COLO668 (cell line): Measurements from ENCODE around the gene CRYBG1.

ENCODE experiments used
- DNase-seq: peaks from one replicate; lab custom pipeline; 2025; ENCODE audit not compliant: unreplicated experiment; lab: John Stamatoyannopoulos, UW

Gene CRYBG1

DNA sequence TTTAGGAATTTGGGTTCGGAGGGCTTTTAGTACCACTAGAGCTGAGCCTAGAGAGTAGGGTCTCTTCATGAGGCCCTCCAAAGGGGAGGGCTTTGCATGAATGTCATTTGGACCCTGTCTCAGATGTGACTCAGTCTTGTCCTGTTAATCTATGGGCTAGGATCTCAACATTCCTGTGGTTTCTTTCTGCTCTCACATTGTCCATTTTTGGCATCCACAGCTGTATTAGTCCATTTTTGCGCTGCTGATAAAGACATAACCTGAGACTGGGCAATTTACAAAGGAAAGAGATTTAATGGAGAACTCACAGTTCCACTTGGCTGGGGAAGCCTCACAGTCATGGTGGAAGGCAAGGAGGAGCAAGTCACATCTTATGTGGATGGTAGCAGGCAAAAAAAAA lies 61.0 kb downstream of the CRYBG1 start:
- no peak for DNase-seq

DNA sequence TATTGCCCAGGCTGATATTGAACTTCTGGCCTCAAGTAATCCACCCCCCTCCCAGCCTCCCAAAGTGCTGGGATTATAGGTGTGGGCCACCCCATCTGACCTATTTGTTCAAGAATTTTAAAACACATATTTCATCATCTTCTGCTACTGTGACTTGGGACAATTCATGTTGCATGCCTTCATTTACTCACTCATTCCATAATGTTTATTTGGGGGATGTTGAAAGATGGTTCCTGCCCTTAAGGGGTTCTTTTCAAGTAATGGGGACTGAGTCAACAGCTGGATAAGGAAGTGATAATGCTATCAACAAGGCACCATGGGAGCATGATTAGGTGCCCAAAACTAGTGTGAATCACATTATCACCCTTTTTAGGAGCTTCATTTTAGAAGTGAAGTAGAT lies 62.0 kb downstream of the CRYBG1 start:
- no peak for DNase-seq

DNA sequence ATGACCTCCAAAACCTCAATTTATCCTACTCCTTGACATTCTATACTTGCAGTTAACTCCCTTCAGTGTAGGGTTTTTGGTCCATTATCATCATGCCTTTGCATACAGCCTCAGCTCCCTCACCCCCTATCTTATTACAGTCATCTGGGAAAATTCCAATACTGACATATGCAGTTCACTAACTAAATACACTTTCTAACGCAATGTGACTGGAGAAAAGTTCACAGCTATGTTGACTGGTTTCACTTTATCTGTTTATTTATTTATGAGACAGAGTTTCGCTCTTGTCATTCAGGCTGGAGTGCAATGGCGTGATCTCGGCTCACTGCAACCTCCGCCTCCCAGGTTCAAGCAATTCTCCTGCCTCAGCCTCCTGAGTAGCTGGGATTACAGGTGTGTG lies 64.9 kb downstream of the CRYBG1 start:
- no peak for DNase-seq

DNA sequence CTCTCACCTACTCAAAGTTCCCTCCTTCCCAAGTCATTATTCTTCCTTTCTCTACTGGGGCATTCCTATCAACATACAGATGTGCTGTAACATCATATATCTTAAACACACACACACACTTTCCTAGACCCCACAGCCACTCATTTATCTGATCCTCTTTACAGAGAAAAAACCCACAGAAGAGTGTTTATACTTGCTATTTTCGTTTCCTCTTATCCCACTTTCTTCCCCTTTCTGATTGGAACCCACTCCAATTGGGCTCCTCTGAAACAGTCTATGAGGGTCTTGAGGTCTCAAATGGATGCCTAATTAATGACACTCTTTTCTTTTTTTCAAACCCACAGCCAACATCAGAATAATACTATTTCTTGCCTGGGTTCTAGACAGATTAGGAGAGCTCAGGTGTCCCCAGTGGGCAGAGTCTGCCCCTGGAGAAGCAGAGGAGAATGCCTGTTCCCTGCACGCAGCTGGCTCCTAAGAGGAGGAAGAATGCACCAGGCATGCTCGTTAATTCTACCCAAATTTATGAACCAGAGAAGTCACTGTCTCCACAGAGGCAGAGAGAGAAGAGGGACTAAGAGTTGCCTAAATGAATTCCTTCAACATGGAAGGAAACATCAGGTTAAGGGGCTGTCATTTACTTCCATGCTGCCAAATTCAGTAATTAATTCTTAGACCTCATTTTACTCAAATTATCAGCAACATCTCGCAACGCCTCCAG lies 65.9 kb downstream of the CRYBG1 start:
- DNase-seq: no peak

DNA sequence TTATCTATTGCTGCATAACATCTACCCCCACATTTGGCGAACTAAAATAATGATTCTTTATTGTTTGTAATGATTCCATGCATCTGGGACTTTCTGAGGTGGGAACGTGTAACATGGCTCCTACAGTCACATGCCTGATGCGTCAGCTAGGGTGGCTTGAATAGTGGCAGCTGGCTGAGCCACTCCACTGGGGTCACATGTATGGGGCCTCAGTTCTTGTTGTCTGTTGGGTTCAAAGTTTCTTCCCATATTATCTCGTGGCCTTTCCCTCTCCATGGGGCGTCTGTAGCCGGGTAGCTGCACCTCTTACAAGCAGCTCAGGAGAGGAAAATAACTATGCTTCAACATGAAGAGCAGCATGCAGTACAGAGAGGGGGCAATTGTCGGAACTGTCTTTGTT lies 69.9 kb downstream of the CRYBG1 start:
- DNase-seq: no peak

DNA sequence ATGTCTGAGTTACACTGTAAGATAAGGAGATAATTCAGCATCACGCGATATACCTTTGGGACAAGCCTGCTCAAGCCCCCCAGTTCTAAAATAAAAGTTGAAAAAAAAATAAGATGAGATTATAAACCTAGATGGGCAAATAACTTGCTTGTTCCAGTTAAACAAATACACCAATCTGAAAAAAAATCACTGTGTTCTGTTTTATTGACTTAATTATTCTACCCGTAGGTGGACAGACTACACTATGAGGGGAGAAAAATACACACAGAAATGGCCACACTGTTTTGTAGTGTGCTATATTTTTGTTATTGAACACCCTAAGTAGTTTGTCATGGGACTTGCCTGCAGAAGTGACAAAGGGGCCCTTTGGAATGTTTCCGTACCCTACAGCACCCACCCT lies 70.9 kb downstream of the CRYBG1 start:
- DNase-seq: no peak

DNA sequence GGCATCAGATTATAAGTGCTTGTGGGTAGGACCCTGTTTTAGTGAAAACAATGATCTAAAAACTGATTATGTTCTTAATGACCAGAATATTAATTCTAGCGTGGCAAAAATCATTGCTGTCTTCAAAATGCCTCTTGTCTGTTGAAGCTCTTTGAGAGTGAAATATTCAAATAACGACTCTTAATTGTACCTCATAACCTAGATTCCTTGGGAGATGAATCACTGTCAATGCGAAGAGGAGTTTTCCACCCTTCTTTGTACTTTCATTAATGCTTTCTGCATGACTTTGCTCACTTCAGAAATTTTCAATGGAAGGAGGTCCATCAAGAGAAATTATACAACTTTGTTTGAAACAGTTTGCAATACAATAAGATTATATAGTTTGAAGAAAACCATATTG lies 71.5 kb downstream of the CRYBG1 start:
- no peak for DNase-seq

DNA sequence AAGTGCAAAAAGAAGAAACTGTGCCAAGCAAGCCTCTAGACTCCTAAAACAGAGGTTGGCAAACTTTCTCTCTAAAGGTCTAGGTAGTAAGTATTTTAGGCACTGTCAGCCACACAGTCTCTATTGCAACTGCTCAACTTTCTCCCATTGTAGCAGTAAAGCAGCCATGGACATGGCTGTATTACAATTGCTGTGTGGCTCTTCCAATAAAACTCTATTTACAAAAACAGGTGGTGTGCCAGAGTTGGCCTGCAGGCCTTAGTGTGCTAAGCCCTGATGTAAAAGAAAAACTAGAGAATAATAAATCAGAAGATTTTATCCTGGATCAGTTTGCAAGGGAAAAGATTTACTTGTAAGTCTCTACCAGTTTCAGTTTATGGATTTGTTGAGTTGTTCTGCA lies 74.0 kb downstream of the CRYBG1 start:
- DNase-seq: no peak

DNA sequence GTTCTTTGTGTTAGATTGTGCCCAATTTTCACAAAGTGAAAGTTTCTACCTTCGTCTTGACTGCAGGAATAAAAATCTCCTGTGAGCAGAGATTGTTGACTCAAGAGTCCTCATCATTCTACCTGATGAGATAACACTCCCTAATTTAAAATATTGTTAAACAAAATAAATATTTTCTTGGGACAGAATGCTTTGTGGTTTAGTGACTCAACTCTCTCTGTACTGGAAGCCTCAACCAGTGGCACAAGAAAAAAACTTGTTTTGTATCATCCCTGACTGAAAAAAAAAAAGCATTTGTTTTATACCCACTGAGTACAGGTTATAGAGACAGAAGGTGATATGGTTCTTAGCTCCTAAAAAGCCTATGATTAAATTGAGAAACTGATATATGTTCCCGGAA lies 78.9 kb downstream of the CRYBG1 start:
- no peak for DNase-seq

DNA sequence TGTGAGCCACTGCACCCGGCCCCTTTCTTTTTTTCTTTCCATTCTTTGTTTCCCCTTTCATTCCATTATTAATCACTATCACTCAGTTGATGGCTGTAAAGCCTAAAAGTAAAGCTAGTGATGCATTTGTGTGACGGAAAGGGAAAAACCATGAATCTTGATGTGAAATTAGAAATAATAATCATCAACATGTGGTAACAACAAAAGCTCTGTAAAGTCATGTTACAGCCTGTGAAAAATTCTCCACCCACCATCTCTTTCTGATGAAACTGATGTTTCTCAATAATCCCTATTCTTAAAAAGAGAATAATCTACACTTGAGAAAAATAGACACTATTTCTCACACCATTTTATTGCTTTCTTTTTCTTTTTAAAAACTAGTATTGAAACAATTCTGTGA lies 80.0 kb downstream of the CRYBG1 start:
- DNase-seq: no peak

DNA sequence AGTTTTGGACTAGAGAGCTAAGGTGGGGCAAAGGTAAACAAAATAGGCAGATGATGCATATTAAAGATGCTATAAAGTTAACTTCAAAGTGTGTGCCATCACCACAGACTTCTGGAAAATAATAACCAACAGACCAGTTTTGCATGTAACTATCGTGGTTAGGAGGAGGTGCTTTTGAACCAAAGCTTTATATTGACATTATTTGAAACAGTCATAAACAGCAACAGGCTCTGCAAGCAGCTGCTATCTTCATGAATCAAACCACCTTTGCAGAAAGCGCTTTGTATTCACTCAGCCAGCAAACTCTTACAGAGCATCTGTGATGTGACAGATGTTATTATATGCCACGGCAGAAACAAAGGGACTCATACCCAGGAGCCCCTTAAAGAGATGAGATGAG lies 81.9 kb downstream of the CRYBG1 start:
- no peak for DNase-seq

DNA sequence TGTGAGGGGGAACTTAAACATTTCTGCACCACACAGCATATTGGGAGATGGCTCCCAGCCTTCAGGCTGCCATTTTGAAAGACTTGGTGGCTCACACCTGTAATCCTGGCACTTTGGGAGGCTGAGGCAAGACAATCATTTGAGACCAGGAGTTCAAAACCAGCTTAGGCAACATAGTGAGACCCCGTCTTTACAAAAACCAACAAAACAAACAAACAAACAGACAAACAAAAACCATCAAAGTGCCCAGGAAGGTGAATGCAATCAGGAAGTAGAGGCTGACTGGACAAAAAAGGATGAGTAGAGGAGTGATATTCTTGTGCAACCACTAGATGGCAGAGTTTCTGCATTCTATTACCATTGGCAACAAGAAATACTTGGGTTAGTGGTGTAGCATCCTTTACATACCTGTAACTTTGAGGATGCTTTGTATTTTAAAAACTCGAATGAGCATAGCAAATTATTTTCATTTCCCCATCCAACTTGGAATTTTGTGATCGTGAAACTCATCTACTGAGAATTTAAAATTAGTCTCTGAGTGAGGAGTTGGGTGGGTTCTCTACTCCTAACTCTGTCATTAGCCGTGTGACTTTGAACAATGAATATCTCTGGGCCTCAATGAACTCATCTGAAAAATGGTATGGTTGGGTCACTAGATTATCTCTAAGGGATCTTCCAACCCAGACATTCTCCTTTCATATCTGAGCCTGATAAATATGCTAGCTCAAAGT lies 84.4 kb downstream of the CRYBG1 start:
- DNase-seq: peak; percentile 4

DNA sequence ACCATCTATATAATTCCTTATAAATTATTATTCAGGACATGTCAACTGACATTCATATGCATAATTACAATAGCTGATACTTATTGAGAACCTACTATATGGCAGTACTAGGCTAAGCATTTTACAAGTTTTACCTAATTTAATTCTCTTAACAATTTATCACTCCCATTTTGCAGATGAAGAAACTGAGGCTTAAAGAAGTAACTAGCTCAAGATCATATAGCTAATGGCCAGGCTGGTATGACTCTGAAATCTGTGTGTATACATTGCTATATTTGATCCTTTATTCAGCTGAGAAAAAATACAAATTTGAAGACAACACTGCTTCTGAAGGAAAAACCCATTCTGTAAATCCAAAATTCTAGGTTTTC lies 85.0 kb downstream of the CRYBG1 start:
- no peak for DNase-seq

DNA sequence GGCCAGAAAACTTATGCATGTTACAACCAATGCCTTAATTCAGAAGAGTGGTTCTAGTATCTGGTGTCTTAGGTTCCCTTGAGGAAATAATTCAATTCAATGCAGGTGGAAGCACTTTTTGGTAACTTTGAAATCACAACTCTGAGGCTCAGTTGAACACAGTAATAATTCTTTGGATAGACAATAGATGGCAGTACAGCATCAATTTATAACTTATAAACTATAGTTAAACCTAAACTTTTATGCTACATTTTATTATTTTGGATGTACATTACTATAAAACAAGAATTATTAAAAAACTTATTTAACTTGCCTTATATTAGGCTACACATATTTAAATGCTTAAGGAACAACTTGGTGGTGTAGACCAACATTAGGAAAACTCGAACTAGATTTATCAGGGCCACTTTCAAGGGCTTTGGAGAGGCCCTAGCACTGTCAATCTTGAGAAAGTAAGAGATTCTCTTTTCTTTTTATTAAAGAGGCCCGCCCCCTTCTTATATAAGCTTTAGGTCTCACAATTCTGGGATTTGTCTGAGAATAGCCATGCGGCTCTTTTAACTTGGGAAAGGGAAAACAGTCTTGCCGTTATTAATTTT lies 85.9 kb downstream of the CRYBG1 start:
- no peak for DNase-seq

DNA sequence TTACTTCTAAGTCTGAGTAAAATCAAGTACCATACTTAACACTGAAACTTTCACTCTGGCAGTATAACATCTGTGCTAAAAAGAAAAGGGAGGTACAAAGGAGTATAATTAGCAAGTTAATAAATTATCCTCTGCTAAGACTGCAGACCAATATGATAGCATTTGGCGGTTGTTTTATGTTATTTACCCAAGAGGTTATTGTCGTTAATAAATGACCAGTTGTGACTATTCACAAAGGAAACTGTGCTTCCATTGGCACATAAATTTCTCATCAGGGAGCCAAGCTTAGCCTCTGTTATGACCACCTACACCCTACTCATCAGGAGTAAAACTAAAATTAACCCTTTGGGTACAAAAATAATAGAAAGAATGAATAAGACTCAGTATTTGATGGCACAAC lies 86.5 kb downstream of the CRYBG1 start:
- DNase-seq: no peak

DNA sequence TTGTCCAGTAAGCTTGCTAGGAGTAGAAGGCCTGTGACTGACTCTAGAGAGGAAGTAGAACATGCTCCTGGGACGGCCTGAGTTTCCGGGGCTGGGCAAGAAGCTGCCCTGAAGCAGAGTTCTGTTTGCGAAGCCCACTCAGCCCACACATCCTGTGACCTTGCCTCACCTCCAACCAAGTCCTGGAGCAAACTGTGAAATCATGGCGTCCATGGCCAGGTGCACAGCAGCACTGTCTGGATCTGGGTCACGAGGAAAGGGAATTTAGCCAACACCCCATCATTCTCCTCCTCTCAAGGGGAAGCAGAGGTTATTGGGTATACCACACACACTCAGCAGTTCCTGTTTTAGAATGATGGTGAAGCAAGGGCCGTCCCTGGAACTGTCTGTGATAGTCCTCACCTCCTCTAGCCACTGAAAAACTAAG lies 87.5 kb downstream of the CRYBG1 start:
- no peak for DNase-seq

DNA sequence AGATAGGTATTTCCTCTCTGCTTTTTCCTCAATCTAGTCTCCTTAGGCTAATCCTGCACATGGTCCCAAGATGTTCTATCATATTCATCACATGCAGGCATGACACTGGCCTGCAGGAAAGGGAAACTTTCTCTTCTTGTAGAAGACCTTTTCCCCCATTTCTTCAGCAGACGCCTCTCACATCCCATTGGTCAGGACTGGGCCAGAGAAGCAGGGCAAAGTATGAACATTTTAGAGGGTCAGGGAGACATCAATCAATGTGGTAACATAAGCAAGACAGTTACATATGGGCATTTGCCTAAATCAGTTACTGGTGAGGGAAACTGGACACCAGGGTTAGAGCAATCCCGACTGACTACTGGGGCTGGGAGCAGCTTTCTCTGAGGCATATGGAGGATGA lies 90.1 kb downstream of the CRYBG1 start:
- no peak for DNase-seq

DNA sequence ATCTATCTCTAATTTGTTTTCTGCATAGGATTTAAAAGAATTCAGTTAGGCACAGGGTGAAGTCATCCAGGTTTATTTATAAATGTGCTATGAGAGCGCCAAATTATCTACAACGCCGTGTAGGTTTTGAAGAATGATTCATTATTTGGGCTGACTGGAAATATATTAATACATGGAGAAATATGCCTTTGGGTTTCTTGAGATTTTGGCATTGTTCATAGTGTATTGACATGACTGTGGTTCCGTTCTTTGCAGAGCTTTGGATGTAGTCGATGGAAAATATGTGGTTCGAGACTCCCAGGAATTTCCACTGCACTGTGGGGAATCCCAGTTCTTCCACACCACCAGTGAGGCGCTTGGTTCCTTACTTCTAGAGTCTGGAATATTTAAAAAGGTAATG lies 90.9 kb downstream of the CRYBG1 start:
- no peak for DNase-seq

DNA sequence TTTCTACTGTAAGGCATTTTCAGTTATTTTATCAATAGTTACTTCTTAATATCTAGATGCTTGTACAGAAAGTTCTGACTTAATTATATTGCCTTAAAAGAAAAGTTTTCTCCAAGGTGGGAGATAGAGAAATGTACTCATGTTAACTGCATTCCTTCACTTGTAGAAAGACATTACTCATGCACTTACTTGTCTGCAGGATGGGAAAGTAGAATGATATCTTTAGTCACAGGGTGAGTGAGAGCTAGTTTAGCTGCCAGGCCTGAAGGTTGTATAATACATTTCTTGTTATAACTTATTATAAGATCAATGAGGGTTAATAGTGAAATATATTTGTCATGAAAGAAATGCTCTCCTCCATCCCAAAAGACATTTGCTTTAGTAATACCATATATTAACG lies 92.1 kb downstream of the CRYBG1 start:
- no peak for DNase-seq

DNA sequence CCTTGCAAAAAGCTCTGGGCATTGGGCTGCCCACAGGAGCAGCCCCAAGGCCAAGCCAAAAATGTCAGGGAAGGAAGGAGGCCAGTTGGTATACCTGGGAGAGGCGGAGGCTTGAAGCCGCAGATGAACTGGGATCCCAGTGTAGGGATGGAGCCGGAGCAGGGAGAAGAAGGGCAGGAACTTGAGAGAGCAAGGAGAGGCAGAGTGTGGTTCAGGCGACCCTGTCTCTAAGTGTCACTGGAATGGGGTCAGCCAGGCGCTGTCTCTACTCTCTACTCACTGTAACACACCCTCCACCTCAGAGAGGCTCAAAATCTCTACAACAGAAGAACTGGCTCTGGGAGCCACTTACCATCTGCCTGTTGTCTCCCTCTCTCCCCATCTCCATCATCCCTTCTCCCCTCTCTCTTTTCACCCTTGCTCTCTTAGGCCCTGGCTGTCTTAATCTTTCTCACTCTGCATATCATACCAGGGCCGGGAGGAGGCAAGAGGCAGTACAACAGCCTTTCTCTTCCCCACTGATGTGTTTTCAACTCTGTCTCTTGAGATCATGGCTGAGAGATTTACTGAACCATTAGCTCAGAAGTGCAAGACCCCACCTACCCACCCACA lies 93.3 kb downstream of the CRYBG1 start:
- no peak for DNase-seq

DNA sequence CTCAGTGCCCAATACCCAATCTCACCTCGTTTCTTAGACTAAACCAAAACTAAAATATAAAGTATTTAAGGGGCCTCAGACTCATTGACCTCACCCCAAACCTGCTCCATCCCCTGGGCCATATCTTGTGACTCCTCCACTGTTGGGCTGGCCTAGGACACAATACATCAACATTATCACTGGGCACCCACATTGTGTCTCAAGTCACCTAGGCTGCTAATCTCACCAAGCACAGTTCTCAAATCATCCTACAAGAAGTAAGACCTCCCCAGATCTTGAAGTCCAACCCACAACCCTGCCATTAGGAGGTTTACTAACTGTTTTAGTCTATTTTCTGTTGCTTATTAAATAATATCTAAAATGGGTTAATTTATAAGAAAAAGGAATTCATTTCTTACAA lies 96.2 kb downstream of the CRYBG1 start:
- DNase-seq: no peak
